Measurements from ENCODE around the gene SGK1.

DNA sequence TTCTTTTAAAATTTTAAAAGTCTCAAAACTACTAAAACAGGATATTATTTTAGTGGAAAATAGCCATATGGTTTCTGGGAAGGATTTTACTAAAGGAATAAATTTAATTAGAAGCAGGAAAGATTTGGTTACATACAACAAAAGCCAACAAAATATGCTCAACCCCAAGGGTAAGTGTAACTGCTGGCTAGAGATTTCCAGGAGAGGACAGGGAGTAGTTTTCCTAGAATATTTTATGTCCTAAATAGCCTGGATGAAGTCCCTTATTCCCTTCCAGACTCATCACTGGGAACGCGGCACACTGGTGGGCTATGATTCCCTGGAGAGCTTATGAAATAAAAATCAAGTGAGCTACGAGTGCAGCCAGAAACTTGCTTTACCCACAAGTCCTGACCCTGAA, 66.6 kb downstream of the SGK1 start:
- TF ChIP-seq POLR2A (IDR thresholded peaks at IDR 0.05; ENCODE audit: low read depth, low read length) (no peak), POLR2AphosphoS5 (IDR thresholded peaks at IDR 0.05; ENCODE audit: low read depth, low read length) (no peak)

Data from GM12892 (cell line).